ENCODE measurements around the gene RHBDD2. TPM values are rescaled to one million over a fixed set of nuclear protein-coding genes. Genes with fewer than 3 reads are reported as not detected.

RHBDD2 gene
- total and polyA plus RNA-seq, 2 donors (not counting 3 experiments of a cell fraction or from before 2014, with no cell fraction given) = 36.7 to 99.2 TPM

DNA sequence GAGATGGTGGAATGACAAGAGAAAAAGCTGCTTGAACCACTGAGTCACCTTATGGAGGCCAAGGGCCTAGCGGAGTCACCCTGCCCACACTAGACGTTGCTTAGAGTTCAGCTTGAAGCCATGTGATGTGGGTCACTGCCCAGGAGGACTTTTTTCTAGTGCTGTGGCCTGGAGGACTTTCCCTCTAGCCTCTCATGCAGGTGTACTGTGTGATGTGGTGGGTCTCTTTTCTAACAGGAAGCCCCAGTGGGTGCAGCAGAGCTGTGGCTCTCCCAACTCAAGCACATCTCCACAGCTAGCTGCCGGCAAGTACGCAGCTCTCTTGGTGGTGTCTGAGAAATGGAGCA is 49.7 kb downstream of the RHBDD2 start:
- dilution Hi-C loops (cut with MboI; ENCODE audit: extremely low pct_ligation_motif_present, low sequenced_read_pairs) (no loop called here), intact Hi-C loops (cut with micrococcal nuclease) (no loop called here)
- H2AFZ ChIP-seq (ENCODE audit: low read depth, low read length) = no peak overlapping the region
- CTCF ChIA-PET = no interaction called here
- BruUV-seq (replicated peaks) = no TSS peak
- no peak overlapping the region for H3K27ac ChIP-seq (ENCODE audit: insufficient read depth, low read depth, low read length)
- H4K20me1 ChIP-seq (replicated peaks; ENCODE audit: control insufficient read depth, extremely low read depth, insufficient read depth, low read length) = no peaks in the 10 kb centered on the region
- POLR2A ChIA-PET = no interaction called here
- peaks cover 6% of the 10 kb centered on the region for H3K79me2 ChIP-seq (ENCODE audit: control insufficient read depth, insufficient read depth, low read length)
- no peaks in the 10 kb centered on the region for H3K27me3 ChIP-seq (ENCODE audit: control insufficient read depth in 2 of 2, insufficient read depth in 2 of 2, low read length in 2 of 2)
- no peaks in the 10 kb centered on the region for H3K4me1 ChIP-seq (ENCODE audit: control insufficient read depth, extremely low read depth, insufficient read depth, low read length)
- H3K9me1 ChIP-seq (replicated peaks; ENCODE audit: control insufficient read depth, extremely low read depth, insufficient read depth, low read length) = no peaks in the 10 kb centered on the region
- H3K9me3 ChIP-seq (replicated peaks; ENCODE audit: control insufficient read depth, insufficient read depth, low read length) = no peaks in the 10 kb centered on the region
- TF ChIP-seq FOS (IDR thresholded peaks at IDR 0.05; ENCODE audit: borderline replicate concordance, insufficient read depth, low read length) = no peak
- no peak for TF ChIP-seq POLR2AphosphoS5 (IDR thresholded peaks at IDR 0.05; ENCODE audit: insufficient read depth, low read depth, low read length)
- no peak for TF ChIP-seq POLR2A (IDR thresholded peaks at IDR 0.05; ENCODE audit: low read depth, low read length)
- TF ChIP-seq CTCF (IDR thresholded peaks at IDR 0.05; ENCODE audit: extremely low read depth in 1 of 2, insufficient read depth in 1 of 2, low read depth in 1 of 2, low read length in 2 of 2) = no peak
- no peak for TF ChIP-seq EZH2 (IDR thresholded peaks at IDR 0.05; ENCODE audit: borderline replicate concordance, low read depth, low read length, severe bottlenecking)
- TF ChIP-seq MYC (IDR thresholded peaks at IDR 0.05; ENCODE audit: low read depth, low read length) = no peak
- no peak for TF ChIP-seq GATA2 (IDR thresholded peaks at IDR 0.05; ENCODE audit: insufficient read depth, insufficient read length, low read depth, low read length)
- TF ChIP-seq MAX (IDR thresholded peaks at IDR 0.05; ENCODE audit: insufficient read depth, insufficient read length) = no peak
- TF ChIP-seq JUN (IDR thresholded peaks at IDR 0.05; ENCODE audit: borderline replicate concordance, insufficient read depth, insufficient read length, low read depth) = no peak
- no peak overlapping the region for H3K4me2 ChIP-seq (ENCODE audit: insufficient read depth, low read length)
- H3K9ac ChIP-seq (replicated peaks; ENCODE audit: extremely low read depth, insufficient read depth, low read length) = no peak overlapping the region
- FAIRE-seq (no peak), DNase-seq (ENCODE audit: low read depth, low spot score) (no peak)
- peaks cover 0 to 3% of the 10 kb centered on the region in 2 experiments for H3K36me3 ChIP-seq (ENCODE audit: control insufficient read depth in 2 of 2, extremely low read depth in 1 of 2, insufficient read depth in 2 of 2, low read length in 2 of 2)
- H3K4me3 ChIP-seq (replicated peaks in 1 of 3; ENCODE audit: insufficient read depth in 1 of 3, low read depth in 1 of 3, low read length in 3 of 3) = no peak overlapping the region
